Activated CD4-positive, alpha-beta memory T cell treated with anti-CD3 and anti-CD28 coated beads, Interleukin-2, amount 10 ng/mL, durations not matched to agents 7 days and 5 days (primary cell): ENCODE data around the gene FGF6. TPM values are rescaled to one million over a fixed set of nuclear protein-coding genes. Genes with fewer than 3 reads are reported as not detected.
"Not testable (repeated sequence)": the region's sequence is repeated elsewhere in the genome, so short reads cannot be mapped to it uniquely, and the experiment has no call there.

Source experiments
- CTCF ChIA-PET: fragments of 350-600 bp; sonication (Branson Sonifier 250); formaldehyde crosslinking; loops from one replicate; lab custom pipeline; 2021; ENCODE audit warnings: antibody characterized with exemption, inconsistent platforms; lab: Charles Lee
- POLR2A ChIA-PET: fragments of 350-600 bp; sonication (Branson Sonifier 250); formaldehyde crosslinking; loops from one replicate; lab custom pipeline; 2021; ENCODE audit warnings: antibody characterized with exemption; lab: Charles Lee
- DNase-seq: peaks from one replicate; pipeline ENCODE4 v3.0.0-alpha.2; 2020
- H3K27ac Mint-ChIP-seq: one replicate; pipeline ENCODE4 v1.8.0; 2021; ENCODE audit warnings: mild to moderate bottlenecking, mixed read lengths
- H3K27me3 Mint-ChIP-seq: one replicate; pipeline ENCODE4 v1.8.0; 2021; ENCODE audit warnings: mixed read lengths
- H3K36me3 Mint-ChIP-seq: one replicate; pipeline ENCODE4 v1.8.0; 2021; ENCODE audit warnings: low read depth, mixed read lengths
- H3K4me1 Mint-ChIP-seq: one replicate; pipeline ENCODE4 v1.8.0; 2021; ENCODE audit warnings: mixed read lengths
- H3K4me3 Mint-ChIP-seq: one replicate; pipeline ENCODE4 v1.8.0; 2021; ENCODE audit warnings: mild to moderate bottlenecking, mixed read lengths
- H3K9me3 Mint-ChIP-seq: one replicate; pipeline ENCODE4 v1.8.0; 2021; ENCODE audit warnings: mixed read lengths
- total RNA-seq, 2 experiments: library from RNA; stranded (reverse); gene quantifications; one replicate each; pipeline ENCODE4 v1.2.3, GENCODE V29; 2021

FGF6 gene
- total RNA-seq, 2 experiments from 2014 or later = not detected

GRCh38 chr12:4460761-4461160, 15.1 kb upstream of the FGF6 start:
- no peaks in the 10 kb centered on the region for H3K36me3 Mint-ChIP-seq
- ChIA-PET CTCF (no interaction called here), POLR2A (no interaction called here)
- DNase-seq = no peak
- no peaks in the 10 kb centered on the region for H3K4me1 Mint-ChIP-seq
- no peak overlapping the region for H3K4me3 Mint-ChIP-seq
- H3K9me3 Mint-ChIP-seq = no peaks in the 10 kb centered on the region
- peaks cover 23% of the 10 kb centered on the region for H3K27me3 Mint-ChIP-seq
- H3K27ac Mint-ChIP-seq = no peak overlapping the region

GRCh38 chr12:4455849-4456248, 10.2 kb upstream of the FGF6 start:
- H3K27ac Mint-ChIP-seq, POLR2A ChIA-PET, DNase-seq, CTCF ChIA-PET, H3K4me3 Mint-ChIP-seq, H3K9me3 Mint-ChIP-seq, H3K4me1 Mint-ChIP-seq, H3K36me3 Mint-ChIP-seq: not testable (repeated sequence)
- peaks cover 35% of the 10 kb centered on the region for H3K27me3 Mint-ChIP-seq

- Mint-ChIP-seq H3K27me3 (peaks cover 46% of the 10 kb centered on the region), H3K9me3 (peaks cover 6% of the 10 kb centered on the region), H3K4me1 (peaks cover 2% of the 10 kb centered on the region), H3K27ac (no peak overlapping the region), H3K36me3 (no peaks in the 10 kb centered on the region), H3K4me3 (no peak overlapping the region)
- no peak for DNase-seq
- ChIA-PET POLR2A (no interaction called here), CTCF (no interaction called here)
These were observed 8.8 kb upstream of the FGF6 start for GRCh38 chr12:4454315-4454860.

- H3K9me3 Mint-ChIP-seq = peaks cover 6% of the 10 kb centered on the region
- H3K4me1 Mint-ChIP-seq = peaks cover 2% of the 10 kb centered on the region
- H3K36me3 Mint-ChIP-seq = no peaks in the 10 kb centered on the region
- H3K4me3 Mint-ChIP-seq = no peak overlapping the region
- H3K27me3 Mint-ChIP-seq = peaks cover 44% of the 10 kb centered on the region
- POLR2A ChIA-PET = no interaction called here
- DNase-seq = no peak
- CTCF ChIA-PET = no interaction called here
- H3K27ac Mint-ChIP-seq = no peak overlapping the region
These were observed 6.1 kb upstream of the FGF6 start for GRCh38 chr12:4451694-4452093.

GRCh38 chr12:4450551-4451112, 5.0 kb upstream of the FGF6 start:
- Mint-ChIP-seq H3K27me3 (peaks cover 44% of the 10 kb centered on the region), H3K27ac (no peak overlapping the region), H3K9me3 (peaks cover 6% of the 10 kb centered on the region), H3K36me3 (no peaks in the 10 kb centered on the region), H3K4me3 (no peak overlapping the region), H3K4me1 (peaks cover 2% of the 10 kb centered on the region)
- no peak for DNase-seq
- CTCF ChIA-PET = no interaction called here
- POLR2A ChIA-PET = no interaction called here

- ChIA-PET POLR2A (no interaction called here), CTCF (interaction anchor here (0.6 kb wide), 1 partner anchor 24 kb away, joined by 3 read pairs; no protein-coding TSS in a partner anchor)
- Mint-ChIP-seq H3K9me3 (peaks cover 6% of the 10 kb centered on the region), H3K27me3 (peaks cover 41% of the 10 kb centered on the region), H3K4me3 (no peak overlapping the region), H3K4me1 (peaks cover 2% of the 10 kb centered on the region), H3K36me3 (no peaks in the 10 kb centered on the region), H3K27ac (no peak overlapping the region)
- DNase-seq = no peak
These were observed 4.2 kb upstream of the FGF6 start for GRCh38 chr12:4449851-4450221.

- no peak overlapping the region for H3K27ac Mint-ChIP-seq
- H3K36me3 Mint-ChIP-seq = no peaks in the 10 kb centered on the region
- peaks cover 6% of the 10 kb centered on the region for H3K9me3 Mint-ChIP-seq
- H3K4me1 Mint-ChIP-seq = peaks cover 2% of the 10 kb centered on the region
- no peak for DNase-seq
- POLR2A ChIA-PET = no interaction called here
- no peak overlapping the region for H3K4me3 Mint-ChIP-seq
- CTCF ChIA-PET = interaction anchor here (0.6 kb wide), 1 partner anchor 24 kb away, joined by 3 read pairs; no protein-coding TSS in a partner anchor
- H3K27me3 Mint-ChIP-seq = peaks cover 40% of the 10 kb centered on the region
These were observed 3.6 kb upstream of the FGF6 start for GRCh38 chr12:4448943-4449850.

GRCh38 chr12:4448371-4448940, 2.8 kb upstream of the FGF6 start:
- H3K4me1 Mint-ChIP-seq = no peaks in the 10 kb centered on the region
- H3K27me3 Mint-ChIP-seq = peaks cover 33% of the 10 kb centered on the region
- CTCF ChIA-PET = interaction anchor here (1.2 kb wide), 1 partner anchor 27 kb away, joined by 4 read pairs; no protein-coding TSS in a partner anchor
- peaks cover 2% of the 10 kb centered on the region for H3K9me3 Mint-ChIP-seq
- no peak overlapping the region for H3K27ac Mint-ChIP-seq
- H3K4me3 Mint-ChIP-seq = no peak overlapping the region
- H3K36me3 Mint-ChIP-seq = no peaks in the 10 kb centered on the region
- POLR2A ChIA-PET = no interaction called here
- no peak for DNase-seq

- ChIA-PET CTCF (interaction anchor here (1.2 kb wide), 1 partner anchor 26 kb away, joined by 4 read pairs; no protein-coding TSS in a partner anchor), POLR2A (no interaction called here)
- H3K4me3 Mint-ChIP-seq = no peak overlapping the region
- H3K36me3 Mint-ChIP-seq = no peaks in the 10 kb centered on the region
- no peaks in the 10 kb centered on the region for H3K4me1 Mint-ChIP-seq
- H3K27me3 Mint-ChIP-seq = peaks cover 37% of the 10 kb centered on the region
- H3K9me3 Mint-ChIP-seq = no peaks in the 10 kb centered on the region
- H3K27ac Mint-ChIP-seq = no peak overlapping the region
- no peak for DNase-seq
These were observed 1.5 kb upstream of the FGF6 start for GRCh38 chr12:4447151-4447550.

GRCh38 chr12:4446335-4446734, 720 bp upstream of the FGF6 start:
- peaks cover 31% of the 10 kb centered on the region for H3K27me3 Mint-ChIP-seq
- no peaks in the 10 kb centered on the region for H3K36me3 Mint-ChIP-seq
- CTCF ChIA-PET = no interaction called here
- H3K4me3 Mint-ChIP-seq = no peak overlapping the region
- DNase-seq = no peak
- POLR2A ChIA-PET = no interaction called here
- H3K4me1 Mint-ChIP-seq = no peaks in the 10 kb centered on the region
- no peaks in the 10 kb centered on the region for H3K9me3 Mint-ChIP-seq
- no peak overlapping the region for H3K27ac Mint-ChIP-seq

GRCh38 chr12:4444031-4444430, 1.6 kb downstream of the FGF6 start:
- no peak for DNase-seq
- POLR2A ChIA-PET = no interaction called here
- Mint-ChIP-seq H3K27me3 (peaks cover 27% of the 10 kb centered on the region), H3K4me3 (no peak overlapping the region), H3K36me3 (no peaks in the 10 kb centered on the region), H3K9me3 (no peaks in the 10 kb centered on the region), H3K4me1 (peaks cover 8% of the 10 kb centered on the region), H3K27ac (no peak overlapping the region)
- CTCF ChIA-PET = no interaction called here

- H3K4me1 Mint-ChIP-seq = peaks cover 11% of the 10 kb centered on the region
- H3K27ac Mint-ChIP-seq = no peak overlapping the region
- POLR2A ChIA-PET = no interaction called here
- H3K27me3 Mint-ChIP-seq = peaks cover 28% of the 10 kb centered on the region
- H3K9me3 Mint-ChIP-seq = no peaks in the 10 kb centered on the region
- no peaks in the 10 kb centered on the region for H3K36me3 Mint-ChIP-seq
- CTCF ChIA-PET = no interaction called here
- H3K4me3 Mint-ChIP-seq = no peak overlapping the region
- DNase-seq = no peak
These were observed 2.0 kb downstream of the FGF6 start for GRCh38 chr12:4443616-4444015.
